ENCODE results near the gene SPATA32.

The SPATA32 gene

GRCh38 chr17:45223539-45224528 is 38.1 kb downstream of the SPATA32 start:
- in situ Hi-C loops (cut with MboI; ENCODE audit: low pct_unique_long_range_greater_than_20kb, low sequenced_read_pairs): no loop called here
- no peak for DNase-seq

GRCh38 chr17:45222996-45223538 is 38.8 kb downstream of the SPATA32 start:
- in situ Hi-C loops (cut with MboI; ENCODE audit: low pct_unique_long_range_greater_than_20kb, low sequenced_read_pairs): no loop called here
- no peak for DNase-seq

- in situ Hi-C loops (cut with MboI; ENCODE audit: low pct_unique_long_range_greater_than_20kb, low sequenced_read_pairs): no loop called here
- DNase-seq: peak; percentile 35
Observed at GRCh38 chr17:45222289-45222995, 39.5 kb downstream of the SPATA32 start.

GRCh38 chr17:45222014-45222288 is 39.9 kb downstream of the SPATA32 start:
- no peak for DNase-seq
- in situ Hi-C loops (cut with MboI; ENCODE audit: low pct_unique_long_range_greater_than_20kb, low sequenced_read_pairs): no loop called here

GRCh38 chr17:45221081-45222013 is 40.5 kb downstream of the SPATA32 start, which contains the start of gene FMNL1:
TSS of gene FMNL1 (plus strand) at chr17:45221885. CDS start at chr17:45222125, 240 bp downstream.
- in situ Hi-C loops (cut with MboI; ENCODE audit: low pct_unique_long_range_greater_than_20kb, low sequenced_read_pairs): no loop called here
- DNase-seq: peak; percentile 75

- in situ Hi-C loops (cut with MboI; ENCODE audit: low pct_unique_long_range_greater_than_20kb, low sequenced_read_pairs): no loop called here
- DNase-seq: no peak
Observed at GRCh38 chr17:45220079-45220478, 41.8 kb downstream of the SPATA32 start.

GRCh38 chr17:45218895-45219661 is 42.8 kb downstream of the SPATA32 start:
- peak; percentile 84 for DNase-seq
- in situ Hi-C loops (cut with MboI; ENCODE audit: low pct_unique_long_range_greater_than_20kb, low sequenced_read_pairs): no loop called here
